H9 (cell line): Measurements from ENCODE around the gene C1QTNF9. TPM values are rescaled to one million over a fixed set of nuclear protein-coding genes. Genes with fewer than 3 reads are reported as not detected.
A peak's percentile ranks its signal among the peaks of the same experiment; 100 is the strongest.

Source experiments
- DNase-seq: peaks from one replicate; pipeline ENCODE4 v3.0.0-alpha.2; 2017
- H2AFZ ChIP-seq: one replicate; pipeline ENCODE4 v1.6.1; 2013; ENCODE audit warnings: mild to moderate bottlenecking, low read length, control low read depth, moderate library complexity
- H2AK5ac ChIP-seq: 2 replicates; pipeline ENCODE4 v1.6.1; 2013; ENCODE audit warnings: low read length, control low read depth, mixed read lengths; ENCODE audit not compliant: insufficient read length
- H2BK120ac ChIP-seq: one replicate; pipeline ENCODE4 v1.6.1; 2013; ENCODE audit warnings: low read depth, mild to moderate bottlenecking, low read length, control low read depth, inconsistent platforms; ENCODE audit not compliant: poor library complexity, severe bottlenecking
- H2BK12ac ChIP-seq: 2 replicates; pipeline ENCODE4 v1.6.1; 2013; ENCODE audit warnings: low read length, control low read depth, mixed read lengths, low read depth; ENCODE audit not compliant: insufficient read length
- H2BK15ac ChIP-seq: 2 replicates; pipeline ENCODE4 v1.6.1; 2013; ENCODE audit warnings: low read depth, low read length, control low read depth
- H2BK20ac ChIP-seq: one replicate; pipeline ENCODE4 v1.6.1; 2013; ENCODE audit warnings: low read depth, mild to moderate bottlenecking, low read length, control low read depth, inconsistent platforms; ENCODE audit not compliant: poor library complexity, severe bottlenecking
- H2BK5ac ChIP-seq: 2 replicates; pipeline ENCODE4 v1.6.1; 2013; ENCODE audit warnings: low read length, control low read depth, mixed read lengths; ENCODE audit not compliant: insufficient read length
- H3K14ac ChIP-seq: 2 replicates; pipeline ENCODE4 v1.6.1; 2013; ENCODE audit warnings: low read length, control low read depth; ENCODE audit not compliant: insufficient read depth
- H3K18ac ChIP-seq: 2 replicates; pipeline ENCODE4 v1.6.1; 2013; ENCODE audit warnings: low read depth, mild to moderate bottlenecking, mixed read lengths, low read length, control low read depth; ENCODE audit not compliant: insufficient read length
- H3K23ac ChIP-seq: 2 replicates; pipeline ENCODE4 v1.6.1; 2013; ENCODE audit warnings: low read length, control low read depth, mixed read lengths, low read depth; ENCODE audit not compliant: insufficient read length
- H3K23me2 ChIP-seq: 2 replicates; pipeline ENCODE4 v1.6.1; 2013; ENCODE audit warnings: low read depth, mild to moderate bottlenecking, mixed read lengths, low read length, control low read depth; ENCODE audit not compliant: insufficient read length, poor library complexity, severe bottlenecking
- H3K27ac ChIP-seq: 2 replicates; pipeline ENCODE4 v1.5.1; 2013; ENCODE audit warnings: low read length, control low read depth, mixed read lengths, low read depth; ENCODE audit not compliant: insufficient read length
- H3K27me3 ChIP-seq: 2 replicates; pipeline ENCODE4 v1.6.1; 2013; ENCODE audit warnings: low read length, control low read depth, inconsistent platforms; ENCODE audit not compliant: insufficient read depth
- H3K4ac ChIP-seq: 2 replicates; pipeline ENCODE4 v1.6.1; 2013; ENCODE audit warnings: low read depth, mild to moderate bottlenecking, control low read depth, inconsistent platforms, low read length, moderate library complexity
- H3K4me1 ChIP-seq: 2 replicates; pipeline ENCODE4 v1.6.1; 2013; ENCODE audit warnings: low read length, control low read depth, inconsistent platforms; ENCODE audit not compliant: insufficient read depth
- H3K4me2 ChIP-seq: 2 replicates; pipeline ENCODE4 v1.6.1; 2013; ENCODE audit warnings: low read length, control low read depth, mixed read lengths; ENCODE audit not compliant: insufficient read length, insufficient read depth
- H3K56ac ChIP-seq: 2 replicates; pipeline ENCODE4 v1.6.1; 2013; ENCODE audit warnings: low read depth, mild to moderate bottlenecking, mixed read lengths, low read length, control low read depth; ENCODE audit not compliant: insufficient read length
- H3K79me1 ChIP-seq: 2 replicates; pipeline ENCODE4 v1.6.1; 2013; ENCODE audit warnings: low read depth, mild to moderate bottlenecking, moderate library complexity, low read length, control low read depth, inconsistent platforms; ENCODE audit not compliant: insufficient read depth, poor library complexity, severe bottlenecking
- H3K79me2 ChIP-seq: 2 replicates; pipeline ENCODE4 v1.6.1; 2013; ENCODE audit warnings: low read length, control low read depth, inconsistent platforms; ENCODE audit not compliant: insufficient read depth
- H3K9ac ChIP-seq: 2 replicates; pipeline ENCODE4 v1.6.1; 2013; ENCODE audit warnings: low read length, control low read depth, mixed read lengths; ENCODE audit not compliant: insufficient read length; ENCODE audit errors: extremely low read depth
- H3K9me3 ChIP-seq: one replicate; pipeline ENCODE4 v1.6.1; 2013; ENCODE audit warnings: low read depth, low read length, inconsistent platforms; ENCODE audit not compliant: control insufficient read depth
- H3T11ph ChIP-seq: one replicate; pipeline ENCODE4 v1.6.1; 2013; ENCODE audit warnings: mild to moderate bottlenecking, low read length, control low read depth, inconsistent platforms
- H4K20me1 ChIP-seq: one replicate; pipeline ENCODE4 v1.6.1; 2013; ENCODE audit not compliant: control insufficient read depth, insufficient read length, insufficient read depth
- H4K5ac ChIP-seq: 2 replicates; pipeline ENCODE4 v1.6.1; 2013; ENCODE audit warnings: low read depth, mild to moderate bottlenecking, mixed read lengths, low read length, control low read depth; ENCODE audit not compliant: insufficient read length
- H4K8ac ChIP-seq: replicated peaks from 2 replicates; pipeline ENCODE4 v1.6.1; 2013; ENCODE audit warnings: low read length, control low read depth, mixed read lengths, low read depth; ENCODE audit not compliant: insufficient read length
- H4K91ac ChIP-seq: 2 replicates; pipeline ENCODE4 v1.6.1; 2013; ENCODE audit warnings: low read depth, mild to moderate bottlenecking, moderate library complexity, mixed read lengths, low read length, control low read depth; ENCODE audit not compliant: insufficient read length
- H3K27ac Mint-ChIP-seq, 3 experiments: 2 replicates in 2 of 3; 3 replicates in 1 of 3; pipeline ENCODE4 v1.8.0; 2020 to 2021; ENCODE audit warnings: mixed read lengths in 3 of 3, mild to moderate bottlenecking in 1 of 3, moderate library complexity in 1 of 3
- H3K27me3 Mint-ChIP-seq: 2 replicates; pipeline ENCODE4 v1.8.0; 2021; ENCODE audit warnings: low read depth, mild to moderate bottlenecking, moderate library complexity, mixed read lengths
- H3K36me3 Mint-ChIP-seq, 3 experiments: 2 replicates in 2 of 3; 3 replicates in 1 of 3; pipeline ENCODE4 v1.8.0; 2020 to 2021; ENCODE audit warnings: low read depth in 3 of 3, mixed read lengths in 3 of 3; ENCODE audit not compliant: insufficient read depth in 1 of 3
- H3K4me1 Mint-ChIP-seq, 2 experiments: 2 replicates each; pipeline ENCODE4 v1.8.0; 2020; ENCODE audit warnings: mixed read lengths in 2 of 2
- H3K4me3 Mint-ChIP-seq, 2 experiments: 2 replicates in 1 of 2; 3 replicates in 1 of 2; pipeline ENCODE4 v1.8.0; 2020 to 2021; ENCODE audit warnings: mild to moderate bottlenecking in 2 of 2, mixed read lengths in 2 of 2, moderate library complexity in 1 of 2
- H3K9me3 Mint-ChIP-seq, 2 experiments: 2 replicates in 1 of 2; 3 replicates in 1 of 2; pipeline ENCODE4 v1.8.0; 2020; ENCODE audit warnings: mild to moderate bottlenecking in 2 of 2, mixed read lengths in 2 of 2, moderate library complexity in 1 of 2
- WGBS: extraction: QIAGEN DNeasy Blood & Tissue Kit; methylation state at CpG from one replicate; pipeline ENCODE4 v1.1.7; 2013; ENCODE audit warnings: missing lambda C conversion rate, low lambda C conversion rate, mixed read lengths; ENCODE audit not compliant: insufficient read length; ENCODE audit errors: extremely low coverage; 5-methylcytosine and 5-hydroxymethylcytosine counted together
- total RNA-seq: library from RNA; stranded (reverse); gene quantifications from 2 replicates; pipeline ENCODE4 v1.2.1, GENCODE V29; 2021
- TF ChIP-seq, protein P1 (sequence below): fragments of 200-600 bp; sonication (generic); conservative IDR thresholded peaks from 3 replicates; pipeline ENCODE4 v1.8.0; 2021; ENCODE audit warnings: antibody characterized with exemption, mild to moderate bottlenecking

Gene C1QTNF9
- total RNA-seq, 1 experiment from 2014 or later = not detected

GRCh38 chr13:24307211-24308067 is 1.9 kb upstream of the C1QTNF9 start:
- 0 out of 4 replicates have a peak, but pooled peaks cover 0 to 3% of the 10 kb centered on the region in 2 experiments for H3K4me1 Mint-ChIP-seq
- H3K4me3 Mint-ChIP-seq = no peak overlapping the region
- Histone ChIP-seq H3K79me1 (no peaks in the 10 kb centered on the region), H4K5ac (no peak overlapping the region), H3K56ac (no peak overlapping the region), H3K9me3 (no peaks in the 10 kb centered on the region), H3K4ac (no peak overlapping the region), H3K23ac (no peak overlapping the region), H2BK12ac (no peak overlapping the region), H3K79me2 (no peaks in the 10 kb centered on the region), H3K14ac (no peak overlapping the region), H2AFZ (no peak overlapping the region), H3K27ac (no peak overlapping the region), H3K18ac (no peak overlapping the region), H2BK120ac (no peak overlapping the region), H3K4me2 (no peak overlapping the region), H3K9ac (no peak overlapping the region), H3T11ph (no peak overlapping the region), H2AK5ac (no peak overlapping the region), H2BK5ac (no peak overlapping the region), H2BK15ac (no peak overlapping the region), H4K91ac (no peak overlapping the region), H4K8ac (no peak overlapping the region), H4K20me1 (no peaks in the 10 kb centered on the region), H3K23me2 (no peaks in the 10 kb centered on the region), H2BK20ac (no peak overlapping the region), H3K4me1 (no peaks in the 10 kb centered on the region), H3K27me3 (no peaks in the 10 kb centered on the region)
- no peaks in the 10 kb centered on the region for H3K27me3 Mint-ChIP-seq
- no peaks in the 10 kb centered on the region for H3K9me3 Mint-ChIP-seq
- TF ChIP-seq, protein P1, sequence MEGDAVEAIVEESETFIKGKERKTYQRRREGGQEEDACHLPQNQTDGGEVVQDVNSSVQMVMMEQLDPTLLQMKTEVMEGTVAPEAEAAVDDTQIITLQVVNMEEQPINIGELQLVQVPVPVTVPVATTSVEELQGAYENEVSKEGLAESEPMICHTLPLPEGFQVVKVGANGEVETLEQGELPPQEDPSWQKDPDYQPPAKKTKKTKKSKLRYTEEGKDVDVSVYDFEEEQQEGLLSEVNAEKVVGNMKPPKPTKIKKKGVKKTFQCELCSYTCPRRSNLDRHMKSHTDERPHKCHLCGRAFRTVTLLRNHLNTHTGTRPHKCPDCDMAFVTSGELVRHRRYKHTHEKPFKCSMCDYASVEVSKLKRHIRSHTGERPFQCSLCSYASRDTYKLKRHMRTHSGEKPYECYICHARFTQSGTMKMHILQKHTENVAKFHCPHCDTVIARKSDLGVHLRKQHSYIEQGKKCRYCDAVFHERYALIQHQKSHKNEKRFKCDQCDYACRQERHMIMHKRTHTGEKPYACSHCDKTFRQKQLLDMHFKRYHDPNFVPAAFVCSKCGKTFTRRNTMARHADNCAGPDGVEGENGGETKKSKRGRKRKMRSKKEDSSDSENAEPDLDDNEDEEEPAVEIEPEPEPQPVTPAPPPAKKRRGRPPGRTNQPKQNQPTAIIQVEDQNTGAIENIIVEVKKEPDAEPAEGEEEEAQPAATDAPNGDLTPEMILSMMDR = no peak
- no CpG with 5 or more reads among the region's 27 CpGs for WGBS
- peak; percentile 36 for DNase-seq
- H3K36me3 Mint-ChIP-seq = peaks cover 0 to 10% (median 4%) of the 10 kb centered on the region in 3 experiments; a peak in 3 of 7 replicates
- no peak overlapping the region; a peak in 1 of 7 replicates for H3K27ac Mint-ChIP-seq
